OCI-LY7 (cell line): ENCODE measurements around the gene C4orf50. TPM values are rescaled to one million over a fixed set of nuclear protein-coding genes. Genes with fewer than 3 reads are reported as not detected.

Experiments
- BruUV-seq: library from RNA; stranded (reverse); fragments of 400-500 nt; replicated peaks from 2 replicates; lab custom pipeline; 2021; lab: Mats Ljungman, UMichigan
- CTCF ChIA-PET: fragments of 300-600 bp; sonication (Branson Sonifier 250); formaldehyde crosslinking; loops from one replicate; lab custom pipeline; 2022; ENCODE audit warnings: antibody characterized with exemption; ENCODE audit not compliant: unreplicated experiment; lab: Charles Lee
- POLR2A ChIA-PET: fragments of 300-600 bp; sonication (Branson Sonifier 250); formaldehyde crosslinking; loops from one replicate; lab custom pipeline; 2022; ENCODE audit warnings: antibody characterized with exemption; lab: Charles Lee
- DNase-seq: peaks from one replicate; pipeline ENCODE4 v3.0.0-alpha.2; 2015; ENCODE audit warnings: low spot score
- H2AFZ ChIP-seq: fragments of 200-600 bp; sonication (generic), shearing (Covaris generic); 2 replicates; pipeline ENCODE4 v1.6.1; 2014; ENCODE audit warnings: mild to moderate bottlenecking, antibody characterized with exemption, low read length, moderate library complexity
- H3K27ac ChIP-seq: fragments of 200-600 bp; sonication (generic); 2 replicates; pipeline ENCODE4 v1.5.1; 2014; ENCODE audit warnings: mixed run types, low read depth, mild to moderate bottlenecking, moderate library complexity, low read length, inconsistent platforms; ENCODE audit not compliant: poor library complexity, severe bottlenecking
- H3K36me3 ChIP-seq: fragments of 200-600 bp; sonication (generic); 2 replicates; pipeline ENCODE4 v1.6.1; 2014; ENCODE audit warnings: mild to moderate bottlenecking, antibody characterized with exemption, low read length, moderate library complexity, mixed read lengths; ENCODE audit not compliant: insufficient read depth
- H3K4me1 ChIP-seq: fragments of 200-600 bp; sonication (generic); 2 replicates; pipeline ENCODE4 v1.5.1; 2014; ENCODE audit warnings: mild to moderate bottlenecking, low read length; ENCODE audit not compliant: insufficient read depth, poor library complexity, severe bottlenecking
- H3K4me2 ChIP-seq: fragments of 200-600 bp; sonication (generic); 2 replicates; pipeline ENCODE4 v1.6.1; 2014; ENCODE audit warnings: mild to moderate bottlenecking, low read length
- H3K4me3 ChIP-seq: fragments of 200-600 bp; sonication (generic); 2 replicates; pipeline ENCODE4 v1.5.1; 2014; ENCODE audit warnings: mild to moderate bottlenecking, low read depth, low read length; ENCODE audit not compliant: poor library complexity, severe bottlenecking
- H3K79me2 ChIP-seq: fragments of 200-600 bp; sonication (generic); 2 replicates; pipeline ENCODE4 v1.6.1; 2016; ENCODE audit warnings: low read depth, mild to moderate bottlenecking, low read length, moderate library complexity, mixed read lengths; ENCODE audit not compliant: insufficient read depth
- H3K9me2 ChIP-seq: fragments of 200-600 bp; sonication (generic); 2 replicates; pipeline ENCODE4 v1.6.1; 2016; ENCODE audit warnings: mild to moderate bottlenecking, low read length, mixed read lengths; ENCODE audit not compliant: insufficient read depth
- H3K9me3 ChIP-seq: fragments of 200-600 bp; sonication (generic); 2 replicates; pipeline ENCODE4 v1.6.1; 2014; ENCODE audit warnings: mild to moderate bottlenecking, mixed run types, low read length, mixed read lengths
- H4K20me1 ChIP-seq: fragments of 200-600 bp; sonication (generic); 2 replicates; pipeline ENCODE4 v1.6.1; 2014; ENCODE audit warnings: mild to moderate bottlenecking, antibody characterized with exemption, low read length, moderate library complexity, mixed read lengths; ENCODE audit not compliant: insufficient read depth
- EZH2phosphoT487 ChIP-seq: fragments of 200-600 bp; sonication (generic); IDR thresholded peaks from 2 replicates; pipeline ENCODE4 v1.6.1; 2018; ENCODE audit warnings: low read depth, borderline replicate concordance, mild to moderate bottlenecking, mixed run types, antibody characterized with exemption, low read length, moderate library complexity, mixed read lengths
- intact Hi-C: fragments of 100-400 bp; cut with micrococcal nuclease; formaldehyde crosslinking; loops from one replicate; pipeline ENCODE4 v1.10.0; 2022; ENCODE audit not compliant: unreplicated experiment
- total RNA-seq, 2 experiments: library from RNA; depleted of rRNA in 1 of 2; stranded (reverse); fragments of >200 nt in 1 of 2; shearing (Covaris generic) in 1 of 2; gene quantifications; 2 replicates each; pipeline ENCODE4 v1.2.3, GENCODE V29; 2014 to 2022
- TF ChIP-seq, protein P1 (sequence below): fragments of 200-600 bp; sonication (generic); conservative IDR thresholded peaks from 2 replicates; pipeline ENCODE4 v1.5.1; 2014; ENCODE audit warnings: mild to moderate bottlenecking, antibody characterized with exemption, low read length, moderate library complexity, mixed read lengths

C4orf50 gene
- total RNA-seq, 2 experiments from 2014 or later, result 0.06 TPM; not detected in 1

DNA sequence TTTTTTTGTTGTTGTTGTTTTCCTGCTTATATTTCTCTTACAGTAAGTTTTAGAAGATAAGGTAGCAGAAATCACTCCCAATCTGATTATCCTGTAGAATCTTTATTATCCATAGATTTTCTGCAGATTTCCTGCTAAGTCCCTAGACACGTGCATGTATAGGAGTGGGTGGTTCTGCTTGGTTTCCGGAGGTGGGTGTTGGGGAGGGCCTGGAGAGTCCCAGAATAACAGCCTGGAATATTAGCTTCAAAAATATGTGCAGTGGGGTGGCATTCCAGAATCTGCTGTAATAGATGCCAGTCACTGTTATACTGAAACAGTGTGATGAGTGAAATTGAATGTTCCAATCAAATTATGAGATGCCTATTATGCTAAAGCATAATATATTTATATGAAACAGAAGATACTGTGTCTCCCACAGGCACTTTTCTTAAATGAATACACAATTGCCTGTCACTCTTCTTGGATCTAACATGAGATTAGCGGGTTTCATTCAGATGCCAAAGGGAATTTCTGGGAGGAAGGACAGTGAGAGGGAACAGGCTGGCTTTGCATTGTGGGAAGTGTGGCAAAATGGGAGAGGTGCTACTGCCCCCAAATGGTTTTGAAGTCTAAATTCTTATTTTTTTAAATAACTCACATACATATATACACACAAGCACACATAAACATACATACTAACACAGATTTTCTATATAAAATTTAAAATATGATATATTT, 37.6 kb downstream of the C4orf50 start:
- no peak for DNase-seq
- ChIA-PET CTCF (no interaction called here), POLR2A (no interaction called here)
- intact Hi-C loops, result no loop called here
- H4K20me1 ChIP-seq, result no peaks in the 10 kb centered on the region
- H3K79me2 ChIP-seq, result no peaks in the 10 kb centered on the region
- H3K36me3 ChIP-seq, result no peaks in the 10 kb centered on the region
- no peak overlapping the region for H2AFZ ChIP-seq
- peaks cover 7% of the 10 kb centered on the region; the same call in 1 of the 2 replicates for H3K9me3 ChIP-seq
- H3K4me1 ChIP-seq, result no peaks in the 10 kb centered on the region
- no peak overlapping the region for H3K4me2 ChIP-seq
- no peak for TF ChIP-seq EZH2phosphoT487
- TF ChIP-seq, protein P1, sequence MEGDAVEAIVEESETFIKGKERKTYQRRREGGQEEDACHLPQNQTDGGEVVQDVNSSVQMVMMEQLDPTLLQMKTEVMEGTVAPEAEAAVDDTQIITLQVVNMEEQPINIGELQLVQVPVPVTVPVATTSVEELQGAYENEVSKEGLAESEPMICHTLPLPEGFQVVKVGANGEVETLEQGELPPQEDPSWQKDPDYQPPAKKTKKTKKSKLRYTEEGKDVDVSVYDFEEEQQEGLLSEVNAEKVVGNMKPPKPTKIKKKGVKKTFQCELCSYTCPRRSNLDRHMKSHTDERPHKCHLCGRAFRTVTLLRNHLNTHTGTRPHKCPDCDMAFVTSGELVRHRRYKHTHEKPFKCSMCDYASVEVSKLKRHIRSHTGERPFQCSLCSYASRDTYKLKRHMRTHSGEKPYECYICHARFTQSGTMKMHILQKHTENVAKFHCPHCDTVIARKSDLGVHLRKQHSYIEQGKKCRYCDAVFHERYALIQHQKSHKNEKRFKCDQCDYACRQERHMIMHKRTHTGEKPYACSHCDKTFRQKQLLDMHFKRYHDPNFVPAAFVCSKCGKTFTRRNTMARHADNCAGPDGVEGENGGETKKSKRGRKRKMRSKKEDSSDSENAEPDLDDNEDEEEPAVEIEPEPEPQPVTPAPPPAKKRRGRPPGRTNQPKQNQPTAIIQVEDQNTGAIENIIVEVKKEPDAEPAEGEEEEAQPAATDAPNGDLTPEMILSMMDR, result peak; percentile 26; the same call in 1 of the 2 replicates
- H3K27ac ChIP-seq, result no peak overlapping the region
- H3K9me2 ChIP-seq, result no peaks in the 10 kb centered on the region
- no TSS peak for BruUV-seq
- no peak overlapping the region for H3K4me3 ChIP-seq

DNA sequence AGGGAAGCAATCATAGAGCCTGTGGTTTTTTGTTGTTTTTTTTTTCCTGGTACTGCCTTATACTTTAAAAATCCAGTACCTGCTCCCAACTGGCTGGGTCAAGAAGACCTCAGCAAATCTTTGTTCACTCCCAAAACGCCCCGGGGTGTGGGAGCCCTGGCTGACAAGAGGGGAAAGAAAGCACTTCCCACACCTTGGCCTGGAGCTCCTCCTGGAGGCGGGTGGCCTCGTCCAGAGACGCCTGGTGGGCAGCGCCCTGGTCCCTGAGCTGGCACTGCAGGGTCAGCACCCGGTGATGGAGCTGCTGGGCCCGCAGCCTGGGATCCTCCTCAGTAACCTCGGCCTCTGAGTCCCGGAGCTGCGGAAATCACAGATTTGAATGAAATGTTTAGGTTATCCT, 38.2 kb downstream of the C4orf50 start:
- TF ChIP-seq EZH2phosphoT487, result no peak
- TF ChIP-seq, protein P1, result 0 out of 2 replicates have a peak, but pooled peaks have one; percentile 25
- ChIA-PET POLR2A (no interaction called here), CTCF (no interaction called here)
- H3K79me2 ChIP-seq, result no peaks in the 10 kb centered on the region
- DNase-seq, result no peak
- no peaks in the 10 kb centered on the region for H3K9me2 ChIP-seq
- no peaks in the 10 kb centered on the region for H3K36me3 ChIP-seq
- no peak overlapping the region for H3K27ac ChIP-seq
- no peaks in the 10 kb centered on the region for H4K20me1 ChIP-seq
- peaks cover 6% of the 10 kb centered on the region; the same call in 1 of the 2 replicates for H3K9me3 ChIP-seq
- H3K4me2 ChIP-seq, result no peak overlapping the region
- no peak overlapping the region for H2AFZ ChIP-seq
- no TSS peak for BruUV-seq
- no peaks in the 10 kb centered on the region for H3K4me1 ChIP-seq
- intact Hi-C loops, result no loop called here
- H3K4me3 ChIP-seq, result no peak overlapping the region

DNA sequence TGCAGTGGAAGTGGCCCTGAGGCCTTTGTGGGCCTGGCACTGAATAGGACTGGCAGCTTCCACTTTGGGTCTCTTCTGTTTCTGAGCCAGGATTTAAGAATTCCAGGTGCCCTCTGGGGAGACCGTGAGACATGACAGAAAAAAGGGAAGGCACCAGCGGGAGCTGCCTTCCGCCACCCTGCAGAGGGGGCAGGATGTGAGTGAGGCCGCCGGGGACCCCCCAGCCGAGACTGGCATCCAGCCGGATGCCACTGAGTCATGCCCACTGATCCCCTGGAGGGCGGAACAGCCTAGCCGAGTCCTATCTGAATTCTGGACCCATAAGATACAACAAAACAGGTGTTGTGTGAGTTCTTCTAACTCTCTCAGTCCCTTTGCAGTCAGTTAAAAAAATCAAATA, 41.3 kb downstream of the C4orf50 start:
- no peak overlapping the region for H3K4me3 ChIP-seq
- H3K4me2 ChIP-seq, result no peak overlapping the region
- intact Hi-C loops, result no loop called here
- no peak overlapping the region for H3K27ac ChIP-seq
- no peak for DNase-seq
- ChIA-PET POLR2A (no interaction called here), CTCF (no interaction called here)
- BruUV-seq, result no TSS peak
- H4K20me1 ChIP-seq, result no peaks in the 10 kb centered on the region
- TF ChIP-seq EZH2phosphoT487, result no peak
- TF ChIP-seq, protein P1, result no peak
- no peak overlapping the region for H2AFZ ChIP-seq
- no peaks in the 10 kb centered on the region for H3K9me3 ChIP-seq
- no peaks in the 10 kb centered on the region for H3K36me3 ChIP-seq
- no peaks in the 10 kb centered on the region for H3K9me2 ChIP-seq
- no peaks in the 10 kb centered on the region for H3K4me1 ChIP-seq
- H3K79me2 ChIP-seq, result no peaks in the 10 kb centered on the region
